Measurements from ENCODE around the gene STRADB. TPM values are rescaled to one million over a fixed set of nuclear protein-coding genes. Genes with fewer than 3 reads are reported as not detected.
"Not testable (repeated sequence)": the region's sequence is repeated elsewhere in the genome, so short reads cannot be mapped to it uniquely, and the experiment has no call there.

Gene STRADB
- total and polyA plus RNA-seq, 8 donors: 8.1 to 19.1 (median 11.7) TPM

GRCh38 chr2:201436141-201436540, 15.4 kb upstream of the STRADB start:
- intact Hi-C loops (cut with DNase I): no loop called here
- Histone ChIP-seq H3K27me3 (no peaks in the 10 kb centered on the region), H3K4me3 (no peak overlapping the region), H3K4me1 (peaks cover 24 to 44% (median 26%) of the 10 kb centered on the region in 3 donors), H3K9me3 (no peaks in the 10 kb centered on the region), H3K36me3 (no peaks in the 10 kb centered on the region), H3K27ac (no peak overlapping the region)
- DNase-seq: no peak
- no peak for ATAC-seq
- TF ChIP-seq CTCF (IDR thresholded peaks at IDR 0.05): no peak
- WGBS, 2 donors: 97 to 98% methylated on average over 2 of the region's 2 CpGs
- FAIRE-seq: no peak

GRCh38 chr2:201439336-201439922, 12.1 kb upstream of the STRADB start:
- ATAC-seq; intact Hi-C loops (cut with DNase I); FAIRE-seq; H3K4me3 ChIP-seq; H3K27ac ChIP-seq; H3K36me3 ChIP-seq; H3K27me3 ChIP-seq; H3K9me3 ChIP-seq; DNase-seq: not testable (repeated sequence)
- WGBS, 2 donors: 100% methylated on average over 1 of the region's 3 CpGs
- H3K4me1 ChIP-seq: peaks cover 18 to 26% (median 18%) of the 10 kb centered on the region in 3 donors

- Histone ChIP-seq H3K9me3 (no peaks in the 10 kb centered on the region), H3K27me3 (no peaks in the 10 kb centered on the region), H3K36me3 (no peaks in the 10 kb centered on the region), H3K4me1 (peaks cover 18 to 32% (median 24%) of the 10 kb centered on the region in 3 donors), H3K4me3 (no peak overlapping the region), H3K27ac (peak overlapping the region in 2 of 4 donors; percentile 1 to 35)
- WGBS, 2 donors: 6 to 7% methylated on average over 1 of the region's 1 CpG
- no peak for TF ChIP-seq CTCF (IDR thresholded peaks at IDR 0.05)
- ATAC-seq (peak; percentile 91 to 97 (median 96)), DNase-seq (peak in 3 of 6 donors; percentile 71 to 79 (median 73)), FAIRE-seq (peak; percentile 79)
- intact Hi-C loops (cut with DNase I): no loop called here
These were observed 11.4 kb upstream of the STRADB start for GRCh38 chr2:201440182-201440581.

- H3K4me1 ChIP-seq: peaks cover 21 to 35% (median 29%) of the 10 kb centered on the region in 3 donors
- H3K27ac ChIP-seq: no peak overlapping the region
- no peaks in the 10 kb centered on the region for H3K9me3 ChIP-seq
- no peak for TF ChIP-seq CTCF (IDR thresholded peaks at IDR 0.05)
- 88 to 99% methylated on average over 7 of the region's 7 CpGs for WGBS, 2 donors
- intact Hi-C loops (cut with DNase I): no loop called here
- no peaks in the 10 kb centered on the region for H3K27me3 ChIP-seq
- H3K4me3 ChIP-seq: no peak overlapping the region
- H3K36me3 ChIP-seq: no peaks in the 10 kb centered on the region
- FAIRE-seq (no peak), ATAC-seq (no peak), DNase-seq (no peak)
These were observed 10.1 kb upstream of the STRADB start for GRCh38 chr2:201441409-201441808.

DNA sequence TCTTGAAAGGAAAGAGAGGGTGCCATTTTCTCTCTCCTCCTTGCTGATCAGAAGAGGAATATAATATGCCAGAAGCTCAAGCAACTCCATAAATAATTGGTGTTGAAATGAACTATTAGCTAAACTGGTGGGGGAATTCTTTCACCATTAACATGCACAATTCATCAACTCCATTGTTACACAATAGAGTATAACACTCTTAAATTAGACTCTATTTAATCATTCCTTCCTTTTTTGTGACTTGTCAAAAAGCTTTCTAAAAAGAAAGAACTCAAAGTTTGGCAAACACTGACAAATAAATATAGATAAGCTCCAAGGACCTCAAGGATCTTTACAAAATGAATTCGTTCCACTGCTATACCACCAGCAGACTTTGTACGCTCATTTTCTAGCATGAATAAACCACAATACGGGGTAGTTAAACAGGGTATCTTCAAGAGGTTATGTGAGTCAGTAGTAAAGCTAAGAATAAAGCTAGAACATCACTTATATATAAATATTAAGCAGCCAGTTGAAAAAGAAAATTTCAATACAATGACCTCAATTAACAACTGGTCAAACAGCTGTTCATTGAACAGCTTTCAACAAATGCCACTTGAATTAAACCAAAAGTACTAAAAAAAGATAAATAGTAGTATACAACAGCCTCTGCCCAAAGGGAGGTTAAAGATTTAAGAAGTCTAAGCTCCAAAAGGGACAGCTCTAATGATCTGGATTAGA, 6.6 kb upstream of the STRADB start:
- H3K9me3 ChIP-seq: no peaks in the 10 kb centered on the region
- no peaks in the 10 kb centered on the region for H3K36me3 ChIP-seq
- TF ChIP-seq CTCF (IDR thresholded peaks at IDR 0.05): no peak
- FAIRE-seq (no peak), DNase-seq (no peak), ATAC-seq (no peak)
- WGBS, 2 donors: 16 to 17% methylated on average over 3 of the region's 3 CpGs
- peaks cover 18 to 27% (median 23%) of the 10 kb centered on the region in 3 donors for H3K4me1 ChIP-seq
- H3K27me3 ChIP-seq: no peaks in the 10 kb centered on the region
- intact Hi-C loops (cut with DNase I): no loop called here
- no peak overlapping the region for H3K4me3 ChIP-seq
- H3K27ac ChIP-seq: no peak overlapping the region
